ENCODE measurements around the gene ZCCHC24.

- no peak for TF ChIP-seq EGR1 (IDR thresholded peaks at IDR 0.05; ENCODE audit: low read depth in 2 of 2)
- TF ChIP-seq CTCF (IDR thresholded peaks at IDR 0.05; ENCODE audit: low read depth, low read length, missing input control): no peak
These were observed 19.9 kb upstream of the ZCCHC24 start for GRCh38 chr10:79465341-79465740.

Data from liver (tissue), 3 donors.